GM12878 (cell line): ENCODE data around the gene METAP1D. TPM values are rescaled to one million over a fixed set of nuclear protein-coding genes. Genes with fewer than 3 reads are reported as not detected.

Source experiments
- ATAC-seq: fragments of 200-7000 bp; cut with Tn5 transposase; 3 replicates; pipeline ENCODE4 v1.9.1; 2020; ENCODE audit warnings: mild to moderate bottlenecking, moderate library complexity
- BruUV-seq: library from RNA; stranded (reverse); fragments of 400-500 nt; replicated peaks from 2 replicates; lab custom pipeline; 2021; lab: Mats Ljungman, UMichigan
- CTCF ChIA-PET: fragments of 300-600 bp; sonication (Branson Sonifier 250); formaldehyde crosslinking; extraction: SDS; loops from one replicate; lab custom pipeline; 2021; ENCODE audit warnings: inconsistent platforms; lab: Yijun Ruan, JAX
- POLR2A ChIA-PET: fragments of 350-600 bp; formaldehyde crosslinking; extraction: SDS; loops from one replicate; lab custom pipeline; 2021; ENCODE audit warnings: inconsistent platforms; lab: Charles Lee
- RAD21 ChIA-PET: fragments of 300-600 bp; sonication (Branson Sonifier 250); formaldehyde crosslinking; loops from one replicate; lab custom pipeline; 2023; ENCODE audit warnings: antibody characterized with exemption; ENCODE audit not compliant: unreplicated experiment; lab: Charles Lee
- SMC1A ChIA-PET: fragments of 300-600 bp; sonication (Branson Sonifier 250); formaldehyde crosslinking; loops from one replicate; lab custom pipeline; 2023; ENCODE audit not compliant: unreplicated experiment, uncharacterized antibody; lab: Charles Lee
- DNase-seq: peaks from one replicate; pipeline ENCODE4 v3.0.0-alpha.2; 2011; ENCODE audit warnings: low read depth, low spot score
- FAIRE-seq: peaks from 3 replicates; lab custom pipeline; 2011; peaks lifted over from hg19 to GRCh38; lab: Jason Lieb, UNC
- H2AFZ ChIP-seq: 2 replicates; pipeline ENCODE4 v1.6.0; 2011; ENCODE audit warnings: low read depth, low read length, control low read depth; ENCODE audit not compliant: control insufficient read depth
- H3K27ac ChIP-seq: 2 replicates; pipeline ENCODE4 v1.5.1; 2011; ENCODE audit warnings: control low read depth; ENCODE audit not compliant: control insufficient read depth, insufficient read depth
- H3K27me3 ChIP-seq, 2 experiments: replicated peaks in 1 of 2; 2 replicates each; pipeline versions ENCODE4 v1.6.0 to v1.6.1; 2011; ENCODE audit warnings: low read length in 1 of 2; ENCODE audit not compliant: control insufficient read depth in 2 of 2, insufficient read depth in 2 of 2
- H3K36me3 ChIP-seq, 2 experiments: 2 replicates each; pipeline ENCODE4 v1.5.1; 2011; ENCODE audit warnings: low read length in 1 of 2; ENCODE audit not compliant: control insufficient read depth in 2 of 2, insufficient read depth in 2 of 2
- H3K4me1 ChIP-seq: 2 replicates; pipeline ENCODE4 v1.6.1; 2011; ENCODE audit warnings: mild to moderate bottlenecking, low read length, moderate library complexity, mixed read lengths; ENCODE audit not compliant: control insufficient read depth, insufficient read depth
- H3K4me2 ChIP-seq: 2 replicates; pipeline ENCODE4 v1.6.0; 2011; ENCODE audit warnings: control low read depth; ENCODE audit not compliant: control insufficient read depth, insufficient read depth
- H3K4me3 ChIP-seq: fragments of 200-600 bp; sonication (generic); 2 replicates; pipeline ENCODE4 v1.5.1; 2016
- H3K79me2 ChIP-seq: 2 replicates; pipeline ENCODE4 v1.6.0; 2011; ENCODE audit warnings: low read length; ENCODE audit not compliant: control insufficient read depth, insufficient read depth
- H3K9ac ChIP-seq: 2 replicates; pipeline ENCODE4 v1.8.0; 2011; ENCODE audit warnings: low read length, control low read depth, mixed read lengths; ENCODE audit not compliant: control insufficient read depth, insufficient read depth
- H3K9me3 ChIP-seq: replicated peaks from 3 replicates; pipeline ENCODE4 v1.5.1; 2011; ENCODE audit warnings: mild to moderate bottlenecking, low read length; ENCODE audit not compliant: control insufficient read depth, insufficient read depth
- H4K20me1 ChIP-seq: 2 replicates; pipeline ENCODE4 v1.6.0; 2011; ENCODE audit not compliant: control insufficient read depth, insufficient read depth
- CHD4 ChIP-seq: fragments of 200-600 bp; sonication (generic); IDR thresholded peaks from 2 replicates; pipeline ENCODE4 v1.6.1; 2016; ENCODE audit warnings: mild to moderate bottlenecking
- EED ChIP-seq: sonication (generic); IDR thresholded peaks from 2 replicates; pipeline ENCODE4 v1.6.1; 2016; ENCODE audit warnings: antibody characterized with exemption, low read depth
- FOS ChIP-seq: IDR thresholded peaks from 3 replicates; pipeline ENCODE4 v1.6.1; 2011; ENCODE audit warnings: borderline replicate concordance; ENCODE audit not compliant: insufficient read length; ENCODE audit errors: extremely low read depth
- JUND ChIP-seq: IDR thresholded peaks from 2 replicates; pipeline ENCODE4 v1.6.1; 2012; ENCODE audit warnings: low read depth, mild to moderate bottlenecking, low read length, improper control_type of control experiment, moderate library complexity
- MEF2B ChIP-seq: fragments of 450-650 bp; IDR thresholded peaks from 2 replicates; pipeline ENCODE4 v1.6.1; 2018; ENCODE audit warnings: mild to moderate bottlenecking, moderate library complexity; ENCODE audit not compliant: partially characterized antibody, poor library complexity, severe bottlenecking
- MTA3 ChIP-seq: IDR thresholded peaks from 2 replicates; pipeline ENCODE4 v1.6.1; 2012; ENCODE audit warnings: low read length, inconsistent platforms, borderline replicate concordance
- NBN ChIP-seq: fragments of 450-650 bp; IDR thresholded peaks from 2 replicates; pipeline ENCODE4 v1.6.1; 2016
- NR2C2 ChIP-seq: IDR thresholded peaks from 2 replicates; pipeline ENCODE4 v1.6.1; 2011; ENCODE audit warnings: borderline replicate concordance, low read depth; ENCODE audit not compliant: control insufficient read depth, insufficient read length
- PML ChIP-seq: IDR thresholded peaks from 2 replicates; pipeline ENCODE4 v1.6.1; 2012; ENCODE audit warnings: low read length, inconsistent platforms
- RAD21 ChIP-seq: IDR thresholded peaks from 2 replicates; pipeline ENCODE4 v1.6.1; 2011; ENCODE audit warnings: mild to moderate bottlenecking, low read depth, low read length, moderate library complexity; ENCODE audit not compliant: insufficient read depth
- SUPT20H ChIP-seq: IDR thresholded peaks from 2 replicates; pipeline ENCODE4 v1.6.1; 2011; ENCODE audit warnings: low read depth, mild to moderate bottlenecking, low read length, moderate library complexity, borderline replicate concordance; ENCODE audit not compliant: control insufficient read depth
- TCF7 ChIP-seq: IDR thresholded peaks from 2 replicates; pipeline ENCODE4 v1.6.1; 2014; ENCODE audit warnings: antibody characterized with exemption, borderline replicate concordance
- ZNF384 ChIP-seq: IDR thresholded peaks from 2 replicates; pipeline ENCODE4 v1.6.1; 2012; ENCODE audit warnings: low read depth, mild to moderate bottlenecking, low read length, improper control_type of control experiment, borderline replicate concordance
- WGBS: methylation state at CpG from one replicate; pipeline ENCODE4 v1.1.6; 2016; ENCODE audit warnings: low lambda C conversion rate; ENCODE audit not compliant: insufficient replicate concordance, insufficient coverage; ENCODE audit errors: missing lambda C conversion rate; 5-methylcytosine and 5-hydroxymethylcytosine counted together
- in situ Hi-C: fragments of 300-500 bp; cut with MboI; formaldehyde crosslinking; loops from 9 replicates; pipeline ENCODE4 v1.14.3; 2018; ENCODE audit warnings: mixed read lengths
- intact Hi-C: fragments of 100-400 bp; cut with micrococcal nuclease; formaldehyde crosslinking; loops from one replicate; pipeline ENCODE4 v1.14.2; 2022; ENCODE audit not compliant: unreplicated experiment
- polyA plus RNA-seq, 11 experiments: library from polyadenylated mRNA; depleted of rRNA in 4 of 11; unstranded in 6 of 11; stranded (reverse) in 5 of 11; fragments of >200 nt; fragmentation: Nextera tagmentation in 4 of 11; fragmentation: Illumina TruSeq in 1 of 11; extraction: Ambion mirVana in 4 of 11; extraction: Trizol in 1 of 11; gene quantifications; 1 replicate in 1 of 11; 2 replicates in 10 of 11; pipeline versions ENCODE4 v1.2.1 to v1.2.3, GENCODE V29; 2011 to 2016; ENCODE audit warnings: inconsistent platforms in 2 of 11, missing spikeins in 2 of 11, low read depth in 1 of 11
- total RNA-seq, 4 experiments: library from RNA; depleted of rRNA in 3 of 4; stranded (reverse); fragments of >200 nt in 3 of 4; fragmentation: Illumina TruSeq in 1 of 4; extraction: Trizol in 1 of 4; gene quantifications; 2 replicates each; pipeline versions ENCODE4 v1.2.1 to v1.2.3, GENCODE V29; 2013 to 2021
- TF ChIP-seq, protein P1 (sequence below): fragments of 450-650 bp; IDR thresholded peaks from 2 replicates; pipeline ENCODE4 v1.6.1; 2018; ENCODE audit warnings: borderline replicate concordance, mild to moderate bottlenecking; ENCODE audit not compliant: partially characterized antibody

Gene METAP1D
- total and polyA plus RNA-seq, 10 of the 15 experiments (the other 5 are each of a cell fraction or from before 2014, with no cell fraction given), result 4.5 to 12.1 (median 7.8) TPM

DNA sequence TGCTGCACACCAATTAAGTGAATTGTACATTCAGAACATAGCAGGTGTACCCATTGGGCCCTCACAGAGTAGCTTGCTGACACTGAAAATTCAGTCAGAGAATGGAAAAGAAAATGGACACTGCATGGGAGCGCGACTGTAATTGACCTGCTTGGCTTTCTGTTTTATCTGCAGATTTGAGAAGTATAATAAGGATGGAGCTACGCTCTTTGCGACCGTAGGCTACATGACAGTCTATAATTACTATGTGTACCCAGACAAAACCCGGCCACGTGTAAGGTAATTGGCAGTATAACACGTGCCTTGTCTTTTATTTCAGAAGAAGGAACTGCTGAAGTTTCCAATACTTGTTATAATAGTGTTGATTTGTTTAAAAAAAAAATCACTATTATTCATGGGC, 33.5 kb upstream of the METAP1D start:
- no peak overlapping the region for H3K4me2 ChIP-seq
- no peak overlapping the region for H3K9ac ChIP-seq
- H3K27me3 ChIP-seq, result no peaks in the 10 kb centered on the region
- no peak for FAIRE-seq
- no peak overlapping the region for H2AFZ ChIP-seq
- H3K79me2 ChIP-seq, result no peaks in the 10 kb centered on the region
- BruUV-seq, result no TSS peak
- ATAC-seq, result no peak
- CTCF ChIA-PET, result no interaction called here
- SMC1A ChIA-PET, result interaction anchor here (0.6 to 1.2 kb wide), 2 partner anchors 18 to 702 kb away, joined by 3 read pairs; no protein-coding TSS in a partner anchor
- TF ChIP-seq TCF7, result no peak
- no peak for TF ChIP-seq JUND
- no peak for TF ChIP-seq CHD4
- no peak for TF ChIP-seq NBN
- no peak for TF ChIP-seq MTA3
- TF ChIP-seq, protein P1, sequence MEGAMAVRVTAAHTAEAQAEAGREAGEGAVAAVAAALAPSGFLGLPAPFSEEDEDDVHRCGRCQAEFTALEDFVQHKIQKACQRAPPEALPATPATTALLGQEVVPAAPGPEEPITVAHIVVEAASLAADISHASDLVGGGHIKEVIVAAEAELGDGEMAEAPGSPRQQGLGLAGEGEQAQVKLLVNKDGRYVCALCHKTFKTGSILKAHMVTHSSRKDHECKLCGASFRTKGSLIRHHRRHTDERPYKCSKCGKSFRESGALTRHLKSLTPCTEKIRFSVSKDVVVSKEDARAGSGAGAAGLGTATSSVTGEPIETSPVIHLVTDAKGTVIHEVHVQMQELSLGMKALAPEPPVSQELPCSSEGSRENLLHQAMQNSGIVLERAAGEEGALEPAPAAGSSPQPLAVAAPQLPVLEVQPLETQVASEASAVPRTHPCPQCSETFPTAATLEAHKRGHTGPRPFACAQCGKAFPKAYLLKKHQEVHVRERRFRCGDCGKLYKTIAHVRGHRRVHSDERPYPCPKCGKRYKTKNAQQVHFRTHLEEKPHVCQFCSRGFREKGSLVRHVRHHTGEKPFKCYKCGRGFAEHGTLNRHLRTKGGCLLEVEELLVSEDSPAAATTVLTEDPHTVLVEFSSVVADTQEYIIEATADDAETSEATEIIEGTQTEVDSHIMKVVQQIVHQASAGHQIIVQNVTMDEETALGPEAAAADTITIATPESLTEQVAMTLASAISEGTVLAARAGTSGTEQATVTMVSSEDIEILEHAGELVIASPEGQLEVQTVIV, result no peak
- TF ChIP-seq FOS, result no peak
- TF ChIP-seq SUPT20H, result no peak
- no peak for TF ChIP-seq EED
- no peak for TF ChIP-seq RAD21
- TF ChIP-seq ZNF384, result no peak
- no peak for TF ChIP-seq PML
- no peak for TF ChIP-seq NR2C2
- TF ChIP-seq MEF2B, result no peak
- TF ChIP-seq, all 136 proteins: peak for 0
- intact Hi-C loops (no loop called here), in situ Hi-C loops (no loop called here)
- Histone ChIP-seq H3K36me3 (peaks cover 1 to 7% of the 10 kb centered on the region in 2 experiments; a peak in 2 of 4 replicates), H4K20me1 (no peaks in the 10 kb centered on the region), H3K9me3 (no peaks in the 10 kb centered on the region), H3K4me1 (no peaks in the 10 kb centered on the region), H3K4me3 (no peak overlapping the region), H3K27ac (no peak overlapping the region)
- DNase-seq, result no peak
- ChIA-PET RAD21 (no interaction called here), POLR2A (no interaction called here)
- 99% methylated on average over 8 of the region's 8 CpGs for WGBS
